ENCODE measurements around the gene LIN9.

GRCh38 chr1:226287587-226287986 lies 21.4 kb downstream of the LIN9 start:
- TF ChIP-seq, protein P1, sequence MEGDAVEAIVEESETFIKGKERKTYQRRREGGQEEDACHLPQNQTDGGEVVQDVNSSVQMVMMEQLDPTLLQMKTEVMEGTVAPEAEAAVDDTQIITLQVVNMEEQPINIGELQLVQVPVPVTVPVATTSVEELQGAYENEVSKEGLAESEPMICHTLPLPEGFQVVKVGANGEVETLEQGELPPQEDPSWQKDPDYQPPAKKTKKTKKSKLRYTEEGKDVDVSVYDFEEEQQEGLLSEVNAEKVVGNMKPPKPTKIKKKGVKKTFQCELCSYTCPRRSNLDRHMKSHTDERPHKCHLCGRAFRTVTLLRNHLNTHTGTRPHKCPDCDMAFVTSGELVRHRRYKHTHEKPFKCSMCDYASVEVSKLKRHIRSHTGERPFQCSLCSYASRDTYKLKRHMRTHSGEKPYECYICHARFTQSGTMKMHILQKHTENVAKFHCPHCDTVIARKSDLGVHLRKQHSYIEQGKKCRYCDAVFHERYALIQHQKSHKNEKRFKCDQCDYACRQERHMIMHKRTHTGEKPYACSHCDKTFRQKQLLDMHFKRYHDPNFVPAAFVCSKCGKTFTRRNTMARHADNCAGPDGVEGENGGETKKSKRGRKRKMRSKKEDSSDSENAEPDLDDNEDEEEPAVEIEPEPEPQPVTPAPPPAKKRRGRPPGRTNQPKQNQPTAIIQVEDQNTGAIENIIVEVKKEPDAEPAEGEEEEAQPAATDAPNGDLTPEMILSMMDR (IDR thresholded peaks at IDR 0.05): no peak
- no peak for TF ChIP-seq POLR2A (IDR thresholded peaks at IDR 0.05)
